Myocyte (in vitro differentiated cells): ENCODE data around the gene TSC22D3. TPM values are rescaled to one million over a fixed set of nuclear protein-coding genes. Genes with fewer than 3 reads are reported as not detected.

Source experiments
- DNase-seq: peaks from one replicate; pipeline ENCODE4 v3.0.0-alpha.2; 2012; ENCODE audit warnings: low read depth
- total RNA-seq: library from RNA; depleted of rRNA; stranded (reverse); fragments of >200 nt; gene quantifications from 2 replicates; pipeline ENCODE4 v1.2.3, GENCODE V29; 2014

Gene TSC22D3
- total RNA-seq, 1 donor from 2014 or later: 57.1 TPM

- no peak for DNase-seq
Measured at GRCh38 chrX:107730991-107731766, 44.4 kb downstream of the TSC22D3 start.

GRCh38 chrX:107730298-107730655 lies 45.3 kb downstream of the TSC22D3 start:
- DNase-seq: no peak

- no peak for DNase-seq
Measured at GRCh38 chrX:107729558-107730297, 45.9 kb downstream of the TSC22D3 start.

- peak; percentile 48 for DNase-seq
Measured at GRCh38 chrX:107728371-107729099, 47.1 kb downstream of the TSC22D3 start.

- DNase-seq: no peak
Measured at GRCh38 chrX:107726816-107727534, 48.6 kb downstream of the TSC22D3 start.

GRCh38 chrX:107725761-107726555 lies 49.6 kb downstream of the TSC22D3 start:
- no peak for DNase-seq

- no peak for DNase-seq
Measured at GRCh38 chrX:107724653-107725052, 50.9 kb downstream of the TSC22D3 start.

- no peak for DNase-seq
Measured at GRCh38 chrX:107723511-107723910, 52.1 kb downstream of the TSC22D3 start.

- DNase-seq: no peak
Measured at GRCh38 chrX:107721966-107722707, 53.5 kb downstream of the TSC22D3 start.

GRCh38 chrX:107721318-107721717 lies 54.3 kb downstream of the TSC22D3 start:
- no peak for DNase-seq

- DNase-seq: peak; percentile 84
Measured at GRCh38 chrX:107718156-107718621, 57.4 kb downstream of the TSC22D3 start.

- DNase-seq: peak; percentile 90
Measured at GRCh38 chrX:107716816-107717700, 58.5 kb downstream of the TSC22D3 start.

GRCh38 chrX:107716118-107716684 lies 59.4 kb downstream of the TSC22D3 start:
- peak; percentile 63 for DNase-seq

- DNase-seq: peak; percentile 31
Measured at GRCh38 chrX:107715331-107716117, 60.1 kb downstream of the TSC22D3 start.

- peak; percentile 41 for DNase-seq
Measured at GRCh38 chrX:107714206-107714891, 61.2 kb downstream of the TSC22D3 start.

GRCh38 chrX:107713543-107714205 lies 61.9 kb downstream of the TSC22D3 start:
- DNase-seq: peak; percentile 55
